ENCODE data around the gene PRUNE2. TPM values are rescaled to one million over a fixed set of nuclear protein-coding genes. Genes with fewer than 3 reads are reported as not detected.
"Not testable (repeated sequence)": the region's sequence is repeated elsewhere in the genome, so short reads cannot be mapped to it uniquely, and the experiment has no call there.

Gene PRUNE2
- 10.2 TPM for total RNA-seq

- no peak for FAIRE-seq
- DNase-seq (ENCODE audit: low spot score in 2 of 2), result peak; percentile 65 to 70
Observed at GRCh38 chr9:76905791-76906646, at the start of gene PRUNE2. TSS of gene PRUNE2 (minus strand) at chr9:76906114. CDS start at chr9:76905963, 151 bp downstream.

- not testable (repeated sequence) for FAIRE-seq; DNase-seq (ENCODE audit: low spot score in 2 of 2)
Observed at GRCh38 chr9:76955406-76955805, 49.5 kb upstream of the PRUNE2 start.

GRCh38 chr9:76949865-76950264, 44.0 kb upstream of the PRUNE2 start:
- no peak for FAIRE-seq

GRCh38 chr9:76944011-76944410, 38.1 kb upstream of the PRUNE2 start:
- no peak for DNase-seq (ENCODE audit: low spot score in 2 of 2)
- FAIRE-seq, result no peak

More at GRCh38 chr9:76949865-76950264, 44.0 kb upstream of the PRUNE2 start:
- DNase-seq (ENCODE audit: low spot score in 2 of 2), result no peak

- FAIRE-seq (no peak), DNase-seq (ENCODE audit: low spot score in 2 of 2) (no peak)
Observed at GRCh38 chr9:76943054-76943453, 37.1 kb upstream of the PRUNE2 start.

- no peak for DNase-seq (ENCODE audit: low spot score in 2 of 2)
- no peak for FAIRE-seq
Observed at GRCh38 chr9:76932757-76933156, 26.8 kb upstream of the PRUNE2 start.

GRCh38 chr9:76932265-76932664, 26.4 kb upstream of the PRUNE2 start:
- no peak for DNase-seq (ENCODE audit: low spot score in 2 of 2)
- FAIRE-seq, result no peak

GRCh38 chr9:76927540-76928240, 21.8 kb upstream of the PRUNE2 start:
- no peak for FAIRE-seq
- no peak for DNase-seq (ENCODE audit: low spot score in 2 of 2)

DNA sequence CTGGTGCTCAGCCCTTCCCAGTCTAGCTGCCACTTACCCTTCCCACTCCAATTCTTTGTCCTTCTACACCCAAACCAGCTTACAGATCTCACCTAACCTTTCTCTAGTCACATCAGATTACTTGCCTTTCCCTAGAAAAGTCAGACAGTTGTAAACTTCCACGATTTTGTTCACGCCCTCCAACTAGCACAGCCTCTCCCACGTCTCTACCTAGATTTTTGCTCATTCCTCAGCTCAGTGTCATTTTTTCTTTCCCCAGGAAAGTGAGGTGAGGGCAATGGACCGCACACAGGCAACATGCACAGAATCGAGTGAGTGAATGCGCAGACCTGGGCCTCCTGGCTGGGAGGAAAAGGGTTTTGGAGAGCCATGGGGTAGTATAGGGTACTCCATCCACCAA, 20.9 kb upstream of the PRUNE2 start:
- FAIRE-seq (no peak), DNase-seq (ENCODE audit: low spot score in 2 of 2) (no peak)

- no peak for FAIRE-seq
- no peak for DNase-seq (ENCODE audit: low spot score in 2 of 2)
Observed at GRCh38 chr9:76926324-76926741, 20.4 kb upstream of the PRUNE2 start.

DNA sequence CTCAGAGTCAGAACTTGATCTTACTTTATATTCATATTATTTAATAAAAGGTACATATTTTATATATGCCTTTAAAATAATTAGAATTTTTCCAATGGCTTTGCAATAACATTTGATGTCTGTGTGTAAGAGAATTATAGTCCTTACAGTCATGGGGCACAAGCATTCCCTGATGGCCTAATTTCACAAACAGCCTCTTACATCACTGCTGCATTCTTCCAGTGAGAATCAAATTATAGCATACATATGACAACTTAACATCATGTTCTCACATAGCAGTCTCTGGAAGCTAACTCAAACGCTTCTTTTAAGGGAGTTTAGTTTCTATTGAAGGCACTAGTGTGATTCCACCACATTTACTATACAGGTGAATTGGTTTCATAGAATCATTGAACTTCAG, 15.3 kb upstream of the PRUNE2 start:
- FAIRE-seq, result no peak
- DNase-seq (ENCODE audit: low spot score in 2 of 2), result no peak

DNA sequence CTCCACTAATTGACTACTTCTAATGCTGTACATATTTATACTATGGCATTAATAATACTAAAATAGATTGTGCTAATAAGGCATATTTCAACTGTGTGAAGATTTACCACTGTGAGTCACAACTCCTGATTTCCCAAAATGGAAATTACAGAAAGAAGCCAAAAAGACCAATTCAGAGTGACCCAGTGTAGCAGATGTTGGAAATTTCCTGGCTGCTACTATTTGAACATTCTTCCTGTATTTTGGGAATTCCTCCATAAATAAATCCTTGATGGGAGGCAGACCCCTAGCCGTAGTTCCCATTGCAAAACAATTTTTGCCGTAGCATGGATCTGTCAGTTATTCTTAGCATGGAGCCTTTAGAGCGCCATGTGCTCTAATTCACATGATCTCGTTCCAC, 11.4 kb upstream of the PRUNE2 start:
- no peak for FAIRE-seq

DNA sequence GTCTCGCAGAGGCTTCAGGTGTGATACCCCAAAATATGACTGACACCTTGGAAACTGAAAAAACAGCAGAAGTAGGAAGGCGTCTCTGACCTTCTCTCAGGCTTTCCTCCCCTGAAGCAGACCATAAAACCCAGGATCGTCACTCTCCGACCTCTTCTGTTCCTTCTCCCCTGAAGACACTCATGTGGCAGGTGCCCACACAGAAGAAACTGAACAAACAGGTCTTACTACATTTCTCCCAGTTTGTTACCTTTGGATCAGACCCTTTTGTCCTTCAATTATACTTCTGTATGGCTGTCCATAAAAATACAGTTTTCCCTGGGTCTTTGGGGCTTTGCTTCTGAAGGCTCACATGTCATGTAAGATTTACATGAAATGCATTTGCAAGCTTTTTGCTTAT, 10.3 kb upstream of the PRUNE2 start:
- DNase-seq (ENCODE audit: low spot score in 2 of 2) (no peak), FAIRE-seq (no peak)

More for the DNA sequence above, 11.4 kb upstream of the PRUNE2 start:
- no peak for DNase-seq (ENCODE audit: low spot score in 2 of 2)

- FAIRE-seq (no peak), DNase-seq (ENCODE audit: low spot score in 2 of 2) (no peak)
Observed at GRCh38 chr9:76913467-76913866, 7.6 kb upstream of the PRUNE2 start.

DNA sequence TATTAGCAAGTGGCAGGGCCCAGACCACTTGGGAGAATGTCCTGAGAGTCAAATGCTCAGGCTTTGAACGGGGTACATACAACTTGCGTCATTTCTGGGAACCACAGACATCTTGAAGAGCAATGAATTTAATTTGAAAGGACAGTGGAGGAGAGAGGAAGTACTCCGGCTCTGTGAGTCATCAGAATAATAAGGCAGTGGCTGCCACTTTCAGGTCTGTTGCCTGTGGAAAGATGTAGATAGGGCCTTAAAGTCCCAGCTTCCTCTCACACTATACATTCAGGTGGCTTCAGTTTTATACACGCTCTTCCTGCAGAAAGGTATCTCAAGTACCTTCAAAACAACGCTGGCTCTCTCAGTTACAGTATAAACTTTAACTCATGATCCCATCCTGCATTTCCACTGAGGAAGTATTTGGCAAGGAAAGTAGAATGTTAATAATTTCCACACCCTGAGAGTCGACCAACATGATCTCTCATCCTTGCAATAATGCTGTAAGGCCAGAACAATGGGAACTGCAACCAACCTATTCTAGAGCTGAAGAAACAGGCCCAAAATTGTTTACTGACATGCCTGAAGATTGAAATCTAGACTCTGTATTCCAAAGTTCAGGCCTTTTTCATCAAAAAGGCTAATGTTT, 6.8 kb upstream of the PRUNE2 start:
- DNase-seq (ENCODE audit: low spot score in 2 of 2), result no peak
- no peak for FAIRE-seq

- DNase-seq (ENCODE audit: low spot score in 2 of 2) (no peak), FAIRE-seq (no peak)
Observed at GRCh38 chr9:76911971-76912370, 6.1 kb upstream of the PRUNE2 start.

GRCh38 chr9:76910861-76911260, 4.9 kb upstream of the PRUNE2 start:
- FAIRE-seq (no peak), DNase-seq (ENCODE audit: low spot score in 2 of 2) (no peak)

DNA sequence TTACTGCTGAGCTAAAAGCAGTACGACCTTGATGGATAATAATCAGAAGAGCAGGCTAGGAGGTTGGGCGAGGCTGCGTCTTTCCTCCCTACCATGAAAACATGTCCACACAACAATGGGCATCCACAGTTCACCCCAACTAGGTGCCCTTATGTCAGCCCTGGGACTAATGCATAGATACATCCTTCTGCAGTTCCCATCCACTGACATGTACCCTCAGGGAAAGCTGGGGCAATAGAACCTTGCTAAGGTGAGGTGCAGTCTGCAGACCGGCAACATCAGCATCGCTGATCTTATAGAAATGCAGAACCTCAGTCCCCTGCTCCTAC, 697 bp upstream of the PRUNE2 start:
- DNase-seq (ENCODE audit: low spot score in 2 of 2) (peak in 1 of 2 donors; percentile 12), FAIRE-seq (no peak)

DNA sequence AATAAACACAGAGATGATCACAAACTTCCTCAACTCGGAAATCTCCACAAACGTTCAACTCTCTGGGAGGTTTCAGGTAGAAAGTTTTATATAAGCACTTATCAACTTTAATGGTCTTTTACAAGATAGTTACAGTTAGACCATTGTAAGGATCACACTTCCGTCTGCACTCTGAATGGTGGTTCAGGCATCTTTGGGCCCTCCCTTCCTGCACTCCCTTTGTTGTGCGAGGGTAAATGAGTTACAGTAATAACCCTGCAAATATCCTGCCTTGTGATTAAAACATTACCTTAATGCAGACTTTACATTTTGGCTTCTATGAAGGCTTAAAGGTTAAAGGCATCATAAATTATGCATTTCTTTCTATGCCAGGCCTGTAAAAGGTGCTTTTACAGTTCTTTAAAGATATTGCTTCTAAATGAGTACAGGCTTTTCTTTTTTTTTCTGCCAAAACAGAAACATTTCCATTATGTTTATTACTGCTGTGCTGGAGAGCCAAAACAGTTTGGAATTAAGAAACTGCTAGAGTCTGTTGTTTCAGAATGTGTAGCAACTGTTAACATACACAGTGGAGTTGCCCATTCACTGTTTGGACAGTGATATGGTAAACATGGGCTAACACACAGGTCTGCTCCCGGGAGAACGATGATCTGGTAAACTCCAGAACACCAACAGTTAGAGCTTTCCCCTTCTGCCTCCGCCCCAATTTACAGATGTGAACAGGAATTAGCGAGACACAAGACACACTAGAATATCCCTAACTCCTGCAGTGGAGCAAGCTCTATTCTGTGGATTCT, 1.1 kb downstream of the PRUNE2 start:
- DNase-seq (ENCODE audit: low spot score in 2 of 2), result no peak
- no peak for FAIRE-seq

- FAIRE-seq, result no peak
- no peak for DNase-seq (ENCODE audit: low spot score in 2 of 2)
Observed at GRCh38 chr9:76902395-76902794, 3.5 kb downstream of the PRUNE2 start.

GRCh38 chr9:76901801-76902200, 4.1 kb downstream of the PRUNE2 start:
- FAIRE-seq (no peak), DNase-seq (ENCODE audit: low spot score in 2 of 2) (no peak)

Data from frontal cortex (tissue), 4 donors.